H1 (cell line): ENCODE data around the gene OR2B2. TPM values are rescaled to one million over a fixed set of nuclear protein-coding genes. Genes with fewer than 3 reads are reported as not detected.

Experiments used
- CTCF ChIA-PET: fragments of 300-600 bp; sonication (Branson Sonifier 250); formaldehyde crosslinking; loops from one replicate; lab custom pipeline; 2021; ENCODE audit not compliant: partially characterized antibody; lab: Charles Lee
- POLR2A ChIA-PET: fragments of 300-600 bp; sonication (Branson Sonifier 250); formaldehyde crosslinking; loops from one replicate; lab custom pipeline; 2021; ENCODE audit warnings: inconsistent platforms; ENCODE audit not compliant: partially characterized antibody; lab: Charles Lee
- DNase-seq, 2 experiments: peaks; one replicate each; pipeline versions ENCODE4 v3.0.0 to v3.0.0-alpha.2; 2010 to 2022; ENCODE audit warnings: low spot score in 2 of 2, low read depth in 1 of 2, mixed read lengths in 1 of 2
- FAIRE-seq: peaks from 2 replicates; lab custom pipeline; 2011; peaks lifted over from hg19 to GRCh38; lab: Jason Lieb, UNC
- H2AFZ ChIP-seq: 2 replicates; pipeline ENCODE4 v1.8.1; 2012; ENCODE audit warnings: low read length, inconsistent platforms
- H2AK5ac ChIP-seq: 2 replicates; pipeline ENCODE4 v1.6.1; 2013; ENCODE audit warnings: low read depth, low read length
- H2BK120ac ChIP-seq: replicated peaks from 2 replicates; pipeline ENCODE3; 2013; ENCODE audit warnings: low read depth, low read length, inconsistent platforms
- H2BK12ac ChIP-seq: 2 replicates; pipeline ENCODE4 v1.6.1; 2013; ENCODE audit warnings: low read depth, low read length
- H2BK15ac ChIP-seq: 2 replicates; pipeline ENCODE4 v1.6.1; 2013; ENCODE audit warnings: low read length
- H2BK20ac ChIP-seq: 2 replicates; pipeline ENCODE4 v1.6.1; 2013; ENCODE audit warnings: low read length
- H2BK5ac ChIP-seq: 2 replicates; pipeline ENCODE4 v1.6.1; 2013; ENCODE audit warnings: low read depth, low read length
- H3K14ac ChIP-seq: 2 replicates; pipeline ENCODE4 v1.6.1; 2013; ENCODE audit warnings: inconsistent platforms; ENCODE audit not compliant: insufficient read length
- H3K18ac ChIP-seq: 2 replicates; pipeline ENCODE4 v1.6.1; 2013; ENCODE audit warnings: low read length; ENCODE audit errors: extremely low read depth
- H3K23ac ChIP-seq: 2 replicates; pipeline ENCODE4 v1.6.1; 2013; ENCODE audit warnings: inconsistent platforms; ENCODE audit not compliant: insufficient read length
- H3K23me2 ChIP-seq: 2 replicates; pipeline ENCODE4 v1.6.1; 2013; ENCODE audit warnings: low read depth, low read length
- H3K27ac ChIP-seq: 2 replicates; pipeline ENCODE4 v1.6.1; 2011; ENCODE audit warnings: low read depth, low read length, inconsistent platforms
- H3K27me3 ChIP-seq, 4 experiments: replicated peaks in 1 of 4; 1 replicate in 1 of 4; 2 replicates in 3 of 4; pipeline versions ENCODE4 v1.6.1 to v1.8.1; 2011 to 2013; ENCODE audit warnings: low read length in 3 of 4, mild to moderate bottlenecking in 3 of 4, inconsistent platforms in 2 of 4, mixed read lengths in 2 of 4, moderate library complexity in 1 of 4; ENCODE audit not compliant: control insufficient read depth in 3 of 4, insufficient read depth in 3 of 4; ENCODE audit errors: extremely low read depth in 1 of 4
- H3K36me3 ChIP-seq, 4 experiments: 2 replicates each; pipeline versions ENCODE4 v1.6.1 to v1.8.1; 2011 to 2013; ENCODE audit warnings: mild to moderate bottlenecking in 4 of 4, low read length in 3 of 4, moderate library complexity in 2 of 4, control low read depth in 1 of 4, inconsistent platforms in 1 of 4; ENCODE audit not compliant: insufficient read depth in 4 of 4, control insufficient read depth in 2 of 4
- H3K4ac ChIP-seq: replicated peaks from 2 replicates; pipeline ENCODE3; 2013; ENCODE audit warnings: low read length, low read depth, mixed read lengths, inconsistent platforms; ENCODE audit not compliant: insufficient read length
- H3K4me1 ChIP-seq, 4 experiments: replicated peaks in 1 of 4; 1 replicate in 1 of 4; 2 replicates in 3 of 4; pipeline versions ENCODE4 v1.6.1 to v1.8.1; 2011 to 2013; ENCODE audit warnings: low read length in 3 of 4, inconsistent platforms in 2 of 4, mixed read lengths in 1 of 4; ENCODE audit not compliant: insufficient read depth in 4 of 4, control insufficient read depth in 3 of 4
- H3K4me2 ChIP-seq, 2 experiments: 2 replicates each; pipeline versions ENCODE4 v1.6.1 to v1.8.1; 2011 to 2013; ENCODE audit warnings: low read depth in 2 of 2, low read length in 2 of 2, control low read depth in 1 of 2, inconsistent platforms in 1 of 2, mild to moderate bottlenecking in 1 of 2; ENCODE audit not compliant: insufficient read depth in 1 of 2
- H3K4me3 ChIP-seq, 4 experiments: fragments of 200-600, 300-600 bp in 1 of 4; sonication (generic), shearing (Covaris generic), sonication (Bioruptor Twin) in 1 of 4; 2 replicates each; pipeline versions ENCODE4 v1.5.1 to v1.8.1; 2011 to 2016; ENCODE audit warnings: low read length in 4 of 4, low read depth in 3 of 4, control low read depth in 2 of 4, inconsistent platforms in 2 of 4, mild to moderate bottlenecking in 2 of 4, mixed read lengths in 1 of 4, moderate library complexity in 1 of 4; ENCODE audit not compliant: insufficient read depth in 2 of 4; ENCODE audit errors: extremely low read depth in 1 of 4
- H3K56ac ChIP-seq: replicated peaks from 2 replicates; pipeline ENCODE3; 2013; ENCODE audit warnings: low read depth, mild to moderate bottlenecking, mixed read lengths, low read length, inconsistent platforms; ENCODE audit not compliant: insufficient read length
- H3K79me1 ChIP-seq: 2 replicates; pipeline ENCODE4 v1.6.1; 2013; ENCODE audit warnings: low read depth, low read length, control low read depth
- H3K79me2 ChIP-seq, 2 experiments: 2 replicates each; pipeline versions ENCODE4 v1.6.1 to v1.8.1; 2012 to 2013; ENCODE audit warnings: low read length in 2 of 2, mild to moderate bottlenecking in 2 of 2, inconsistent platforms in 1 of 2; ENCODE audit not compliant: insufficient read depth in 2 of 2, control insufficient read depth in 1 of 2
- H3K9ac ChIP-seq, 4 experiments: replicated peaks in 1 of 4; 1 replicate in 1 of 4; 2 replicates in 3 of 4; pipeline versions ENCODE4 v1.6.1 to v1.8.1; 2011 to 2013; ENCODE audit warnings: low read depth in 3 of 4, low read length in 3 of 4, control low read depth in 2 of 4, mild to moderate bottlenecking in 2 of 4, moderate library complexity in 2 of 4, inconsistent platforms in 1 of 4; ENCODE audit errors: extremely low read depth in 1 of 4
- H3K9me3 ChIP-seq, 2 experiments: 2 replicates each; pipeline versions ENCODE4 v1.6.1 to v1.8.1; 2012 to 2013; ENCODE audit warnings: mild to moderate bottlenecking in 2 of 2, moderate library complexity in 2 of 2, control low read depth in 1 of 2, inconsistent platforms in 1 of 2, low read depth in 1 of 2, low read length in 1 of 2, mixed read lengths in 1 of 2; ENCODE audit not compliant: insufficient read depth in 2 of 2
- H4K20me1 ChIP-seq, 2 experiments: replicated peaks in 1 of 2; 2 replicates each; pipeline versions ENCODE3 to v1.8.1; 2011 to 2013; ENCODE audit warnings: inconsistent platforms in 2 of 2, low read length in 2 of 2, mild to moderate bottlenecking in 1 of 2; ENCODE audit not compliant: insufficient read depth in 2 of 2, control insufficient read depth in 1 of 2
- H4K5ac ChIP-seq: 2 replicates; pipeline ENCODE4 v1.6.1; 2013; ENCODE audit warnings: low read length, low read depth, mixed read lengths, inconsistent platforms; ENCODE audit not compliant: insufficient read length
- H4K8ac ChIP-seq: 2 replicates; pipeline ENCODE4 v1.8.0; 2013; ENCODE audit warnings: mild to moderate bottlenecking, moderate library complexity, low read length, inconsistent platforms; ENCODE audit not compliant: insufficient read depth; ENCODE audit errors: extremely low read depth
- H4K91ac ChIP-seq: replicated peaks from 2 replicates; pipeline ENCODE3; 2013; ENCODE audit warnings: low read length, mixed read lengths, inconsistent platforms; ENCODE audit not compliant: insufficient read length
- BRCA1 ChIP-seq: IDR thresholded peaks from 2 replicates; pipeline ENCODE4 v1.6.1; 2012; ENCODE audit warnings: low read depth, low read length, improper control_type of control experiment
- CHD1 ChIP-seq: IDR thresholded peaks from 2 replicates; pipeline ENCODE4 v1.6.1; 2012; ENCODE audit warnings: low read depth, low read length, improper control_type of control experiment
- CTBP2 ChIP-seq: IDR thresholded peaks from 2 replicates; pipeline ENCODE4 v1.7.0; 2011; ENCODE audit warnings: borderline replicate concordance, mild to moderate bottlenecking, moderate library complexity, mixed read lengths, low read length; ENCODE audit not compliant: insufficient read depth, insufficient read length
- GTF2F1 ChIP-seq: IDR thresholded peaks from 2 replicates; pipeline ENCODE4 v1.6.1; 2012; ENCODE audit warnings: low read depth, low read length, improper control_type of control experiment, borderline replicate concordance
- JUN ChIP-seq: IDR thresholded peaks from 2 replicates; pipeline ENCODE4 v1.6.1; 2011; ENCODE audit warnings: low read depth, mild to moderate bottlenecking, improper control_type of control experiment, low read length
- KDM1A ChIP-seq: fragments of 200-600, 300-600 bp; sonication (generic); IDR thresholded peaks from 2 replicates; pipeline ENCODE4 v1.7.1; 2016; ENCODE audit warnings: mild to moderate bottlenecking, low read length, borderline replicate concordance
- MAFK ChIP-seq: IDR thresholded peaks from 2 replicates; pipeline ENCODE4 v1.6.1; 2012; ENCODE audit warnings: low read depth, mild to moderate bottlenecking, improper control_type of control experiment, low read length
- NRF1 ChIP-seq: IDR thresholded peaks from 2 replicates; pipeline ENCODE4 v1.6.1; 2011; ENCODE audit warnings: mild to moderate bottlenecking, low read depth, low read length, improper control_type of control experiment
- RNF2 ChIP-seq: fragments of 200-900, 300-1000 bp; sonication (generic); IDR thresholded peaks from 2 replicates; pipeline ENCODE4 v1.7.1; 2016; ENCODE audit warnings: borderline replicate concordance, low read depth, mild to moderate bottlenecking, antibody characterized with exemption, low read length; ENCODE audit not compliant: poor library complexity, severe bottlenecking; ENCODE audit errors: missing control alignments
- USF2 ChIP-seq: IDR thresholded peaks from 2 replicates; pipeline ENCODE4 v1.6.1; 2011; ENCODE audit warnings: low read length, improper control_type of control experiment
- WGBS, 2 experiments: shearing (Covaris generic) in 1 of 2; methylation state at CpG; one replicate each; pipeline versions ENCODE4 v1.1.6 to v1.1.7; 2013 to 2015; ENCODE audit warnings: low lambda C conversion rate in 2 of 2, mixed read lengths in 2 of 2, inconsistent platforms in 1 of 2, low coverage in 1 of 2, missing lambda C conversion rate in 1 of 2; ENCODE audit not compliant: insufficient replicate concordance in 2 of 2, insufficient coverage in 1 of 2, insufficient read length in 1 of 2; ENCODE audit errors: extremely low coverage in 1 of 2, missing lambda C conversion rate in 1 of 2; 5-methylcytosine and 5-hydroxymethylcytosine counted together
- polyA plus RNA-seq, 7 experiments: library from polyadenylated mRNA; depleted of rRNA in 3 of 7; stranded (reverse) in 5 of 7; unstranded in 2 of 7; fragments of >200 nt in 5 of 7; fragments of 200-250 nt in 2 of 7; gene quantifications; 1 replicate in 5 of 7; 2 replicates in 1 of 7; 4 replicates in 1 of 7; pipeline versions ENCODE4 v1.2.1 to v1.2.3, GENCODE V29; 2011 to 2013; ENCODE audit warnings: missing spikeins in 2 of 7, mixed read lengths in 2 of 7
- total RNA-seq: library from RNA; stranded (reverse); fragmentation: NEBNext Ultra II Directional; extraction: Animal tissue kit (Norgen Biotek cat#: 25700); gene quantifications from 2 replicates; pipeline ENCODE4 v1.2.1, GENCODE V29; 2021
- TF ChIP-seq, protein P1 (sequence below): IDR thresholded peaks from 2 replicates; pipeline ENCODE4 v1.6.1; 2012; ENCODE audit warnings: inconsistent platforms

OR2B2 gene
- total and polyA plus RNA-seq, 2 of the 8 experiments (the other 6 are each of a cell fraction or from before 2014, with no cell fraction given): not detected

GRCh38 chr6:27868311-27868710, 43.9 kb downstream of the OR2B2 start:
- Histone ChIP-seq H2BK20ac (no peak overlapping the region), H4K20me1 (no peaks in the 10 kb centered on the region), H3K9ac (0 out of 7 replicates have a peak overlapping the region, but pooled peaks of 1 of the 4 experiments have one; percentile 44), H3K23me2 (peaks cover 11% of the 10 kb centered on the region), H3K79me1 (no peaks in the 10 kb centered on the region), H3K23ac (no peak overlapping the region), H4K8ac (no peak overlapping the region), H2BK5ac (peak overlapping the region; percentile 26; the same call in 1 of the 2 replicates), H3K4ac (peak overlapping the region; percentile 21), H3K27me3 (no peaks in the 10 kb centered on the region), H3K4me1 (peaks cover 0 to 12% (median 2%) of the 10 kb centered on the region in 4 experiments; a peak in 3 of 7 replicates), H3K4me2 (peak overlapping the region; percentile 74 to 91; a peak in 1 of 4 replicates), H3K18ac (0 out of 2 replicates have a peak overlapping the region, but pooled peaks have one; percentile 56), H4K5ac (peak overlapping the region; percentile 75), H2AK5ac (no peak overlapping the region), H4K91ac (peak overlapping the region; percentile 83), H3K56ac (no peak overlapping the region), H3K36me3 (no peaks in the 10 kb centered on the region), H2BK15ac (no peak overlapping the region), H3K27ac (peak overlapping the region; percentile 90), H2BK120ac (peak overlapping the region; percentile 89), H2BK12ac (peak overlapping the region; percentile 2; the same call in 1 of the 2 replicates), H2AFZ (no peak overlapping the region), H3K14ac (no peak overlapping the region), H3K9me3 (peaks cover 0 to 11% of the 10 kb centered on the region in 2 experiments; a peak in 1 of 4 replicates), H3K4me3 (peak overlapping the region in 1 of 4 experiments; percentile 76; a peak in 1 of 8 replicates), H3K79me2 (no peaks in the 10 kb centered on the region)
- FAIRE-seq: no peak
- ChIA-PET POLR2A (interaction anchor here (0.8 to 40.3 kb wide), 27 partner anchors 2 to 1841 kb away, joined by 3 to 3039 read pairs (median 50); a partner anchor contains a TSS), CTCF (interaction anchor here (1.2 to 1.5 kb wide), 3 partner anchors 16 to 37 kb away, joined by 3 to 4 read pairs (median 3); a partner anchor contains a TSS)
- peak in 1 of 2 experiments; percentile 11 for DNase-seq
- WGBS, 2 experiments: 68% methylated on average over 3 of the region's 3 CpGs; no CpG with 5 or more reads in 1 of the 2 experiments
- TF ChIP-seq GTF2F1 (no peak), RNF2 (no peak), MAFK (no peak), CTBP2 (no peak), USF2 (no peak), KDM1A (no peak), BRCA1 (no peak), NRF1 (no peak), CHD1 (no peak), JUN (no peak)
- TF ChIP-seq, protein P1, sequence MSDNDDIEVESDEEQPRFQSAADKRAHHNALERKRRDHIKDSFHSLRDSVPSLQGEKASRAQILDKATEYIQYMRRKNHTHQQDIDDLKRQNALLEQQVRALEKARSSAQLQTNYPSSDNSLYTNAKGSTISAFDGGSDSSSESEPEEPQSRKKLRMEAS: no peak
